ENCODE measurements around the gene BRIX1. TPM values are rescaled to one million over a fixed set of nuclear protein-coding genes. Genes with fewer than 3 reads are reported as not detected.

Gene BRIX1
- polyA plus RNA-seq, 2 of the 4 experiments (the other 2 are of a cell fraction), result 67.3 to 88.5 TPM

GRCh38 chr5:34923694-34924461 is 8.4 kb downstream of the BRIX1 start:
- TF ChIP-seq TP53 (CRISPR knock-in tag; IDR thresholded peaks at IDR 0.05) (no peak), GATA3 (IDR thresholded peaks at IDR 0.05; ENCODE audit: borderline replicate concordance) (no peak), JUNB (IDR thresholded peaks at IDR 0.05) (peak; percentile 70), FOSL2 (IDR thresholded peaks at IDR 0.05) (peak; percentile 95), FOSL2 (CRISPR knock-in tag; IDR thresholded peaks at IDR 0.05) (peak; percentile 99)
- FAIRE-seq (no peak), DNase-seq (ENCODE audit: low read depth in 1 of 2, low spot score in 1 of 2) (peak; percentile 62 to 72), ATAC-seq (peak; percentile 83 to 87)
- 20% methylated on average over 3 of the region's 3 CpGs for WGBS (ENCODE audit: missing lambda C conversion rate)
- POLR2A ChIA-PET, result interaction anchor here (1.5 kb wide), 1 partner anchor 8 kb away, joined by 8 read pairs; the partner anchor contains the start of genes BRIX1 and RAD1
- peaks cover 25% of the 10 kb centered on the region for H3K4me1 ChIP-seq
- peak overlapping the region; percentile 44 for H3K4me2 ChIP-seq
- H3K4me3 ChIP-seq, result no peak overlapping the region
- CTCF ChIA-PET, result interaction anchor here (1.0 to 2.3 kb wide), 4 partner anchors 25 to 438 kb away, joined by 4 to 9 read pairs (median 6); no protein-coding TSS in a partner anchor
- no peaks in the 10 kb centered on the region for H3K9me3 ChIP-seq
- peak overlapping the region in 1 of 2 experiments; percentile 60; a peak in 2 of 6 replicates for H3K27ac ChIP-seq

GRCh38 chr5:34924462-34924765 is 8.9 kb downstream of the BRIX1 start:
- Histone ChIP-seq H3K4me3 (no peak overlapping the region), H3K4me2 (peak overlapping the region; percentile 44)
- CTCF ChIA-PET, result interaction anchor here (2.3 kb wide), 1 partner anchor 26 kb away, joined by 5 read pairs; no protein-coding TSS in a partner anchor

DNA sequence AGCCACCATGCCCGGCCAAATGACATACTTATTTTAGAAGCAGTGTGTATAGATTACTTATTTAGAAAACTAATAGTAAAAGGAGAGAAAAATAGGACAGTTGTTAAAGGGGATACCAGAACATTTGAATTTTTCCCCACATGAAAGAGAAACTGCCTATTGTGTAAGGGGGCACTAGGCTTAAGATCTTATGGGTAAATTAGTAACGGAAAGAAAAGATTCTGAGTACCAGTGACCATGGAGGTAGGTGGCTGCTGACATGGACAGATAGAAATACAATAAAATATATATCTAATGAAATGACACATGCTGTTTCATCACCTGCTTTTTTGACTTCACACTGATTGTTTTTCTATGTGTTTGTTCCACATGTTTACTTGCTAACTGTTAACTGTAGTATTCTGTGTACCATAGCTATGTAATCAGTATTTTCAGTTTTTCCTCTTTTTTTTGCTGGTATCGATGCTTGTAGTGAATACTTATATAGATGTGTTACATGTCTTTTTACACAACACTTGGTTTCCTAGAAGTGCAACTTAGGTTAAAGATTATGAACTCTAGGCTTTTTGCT is 10.9 kb downstream of the BRIX1 start:
- TF ChIP-seq NFE2L2 (conservative IDR thresholded peaks at IDR 0.05; ENCODE audit: low read length) (no peak), CBX2 (IDR thresholded peaks at IDR 0.05; ENCODE audit: borderline replicate concordance, low read depth) (no peak), MAZ (IDR thresholded peaks at IDR 0.05; ENCODE audit: borderline replicate concordance, low read depth, low read length) (no peak), REST (IDR thresholded peaks at IDR 0.05) (no peak), HOXA7 (CRISPR knock-in tag; IDR thresholded peaks at IDR 0.05) (no peak), SMC3 (IDR thresholded peaks at IDR 0.05) (no peak), FOSL2 (IDR thresholded peaks at IDR 0.05) (no peak), FOSL2 (CRISPR knock-in tag; IDR thresholded peaks at IDR 0.05) (no peak), KDM5A (IDR thresholded peaks at IDR 0.05) (no peak), RNF2 (IDR thresholded peaks at IDR 0.05; ENCODE audit: borderline replicate concordance, low read depth) (no peak)
- TF ChIP-seq, protein P1, sequence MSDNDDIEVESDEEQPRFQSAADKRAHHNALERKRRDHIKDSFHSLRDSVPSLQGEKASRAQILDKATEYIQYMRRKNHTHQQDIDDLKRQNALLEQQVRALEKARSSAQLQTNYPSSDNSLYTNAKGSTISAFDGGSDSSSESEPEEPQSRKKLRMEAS (IDR thresholded peaks at IDR 0.05), result no peak
- no peak for ATAC-seq
- peaks cover 30% of the 10 kb centered on the region for H3K4me1 ChIP-seq
- no peak for DNase-seq (ENCODE audit: low read depth in 1 of 2, low spot score in 1 of 2)
- no peak overlapping the region for H3K4me3 ChIP-seq
- no peak for FAIRE-seq
- 84% methylated on average over 3 of the region's 3 CpGs for WGBS (ENCODE audit: missing lambda C conversion rate)
- no peak overlapping the region for H3K27ac ChIP-seq
- ChIA-PET CTCF (no interaction called here), POLR2A (no interaction called here)
- H3K9me3 ChIP-seq, result no peaks in the 10 kb centered on the region
- H3K4me2 ChIP-seq, result no peak overlapping the region

More at GRCh38 chr5:34924462-34924765, 8.9 kb downstream of the BRIX1 start:
- Histone ChIP-seq H3K9me3 (no peaks in the 10 kb centered on the region), H3K4me1 (peaks cover 21% of the 10 kb centered on the region), H3K27ac (no peak overlapping the region)
- FAIRE-seq (no peak), DNase-seq (ENCODE audit: low read depth in 1 of 2, low spot score in 1 of 2) (no peak), ATAC-seq (no peak)
- POLR2A ChIA-PET, result interaction anchor here (1.5 kb wide), 1 partner anchor 9 kb away, joined by 8 read pairs; the partner anchor contains the start of genes BRIX1 and RAD1
- TF ChIP-seq HMGXB4 (CRISPR knock-in tag; IDR thresholded peaks at IDR 0.05; ENCODE audit: borderline replicate concordance) (no peak), MAFK (IDR thresholded peaks at IDR 0.05; ENCODE audit: partially characterized antibody) (no peak), FOXS1 (CRISPR knock-in tag; IDR thresholded peaks at IDR 0.05) (no peak)
